H1 (cell line): Measurements from ENCODE around the gene ARHGEF3. TPM values are rescaled to one million over a fixed set of nuclear protein-coding genes. Genes with fewer than 3 reads are reported as not detected.

Experiments used
- JUN ChIP-seq: IDR thresholded peaks from 2 replicates; pipeline ENCODE4 v1.6.1; 2011; ENCODE audit warnings: low read depth, mild to moderate bottlenecking, improper control_type of control experiment, low read length
- SP4 ChIP-seq: IDR thresholded peaks from 2 replicates; pipeline ENCODE4 v1.6.1; 2012; ENCODE audit warnings: low read length, inconsistent platforms
- SRF ChIP-seq: IDR thresholded peaks from 2 replicates; pipeline ENCODE4 v1.6.1; 2011; ENCODE audit warnings: mild to moderate bottlenecking, low read depth, low read length, moderate library complexity
- TAF7 ChIP-seq: optimal IDR thresholded peaks from 2 replicates; pipeline ENCODE3; 2011; ENCODE audit warnings: low read depth, mild to moderate bottlenecking, inconsistent platforms, low read length, moderate library complexity, borderline replicate concordance
- polyA plus RNA-seq, 7 experiments: library from polyadenylated mRNA; depleted of rRNA in 3 of 7; stranded (reverse) in 5 of 7; unstranded in 2 of 7; fragments of >200 nt in 5 of 7; fragments of 200-250 nt in 2 of 7; gene quantifications; 1 replicate in 5 of 7; 2 replicates in 1 of 7; 4 replicates in 1 of 7; pipeline versions ENCODE4 v1.2.1 to v1.2.3, GENCODE V29; 2011 to 2013; ENCODE audit warnings: missing spikeins in 2 of 7, mixed read lengths in 2 of 7
- total RNA-seq: library from RNA; stranded (reverse); fragmentation: NEBNext Ultra II Directional; extraction: Animal tissue kit (Norgen Biotek cat#: 25700); gene quantifications from 2 replicates; pipeline ENCODE4 v1.2.1, GENCODE V29; 2021

ARHGEF3 gene
- total and polyA plus RNA-seq, 2 of the 8 experiments (the other 6 are each of a cell fraction or from before 2014, with no cell fraction given): 2.8 to 6.0 TPM

GRCh38 chr3:56835650-56836227 is 34.0 kb upstream of the ARHGEF3 start (continued):
- TF ChIP-seq SRF (no peak), TAF7 (no peak), JUN (no peak), SP4 (no peak)
